Measurements from ENCODE around the gene SRMS.
"Not testable (repeated sequence)": the region's sequence is repeated elsewhere in the genome, so short reads cannot be mapped to it uniquely, and the experiment has no call there.

Gene SRMS

DNA sequence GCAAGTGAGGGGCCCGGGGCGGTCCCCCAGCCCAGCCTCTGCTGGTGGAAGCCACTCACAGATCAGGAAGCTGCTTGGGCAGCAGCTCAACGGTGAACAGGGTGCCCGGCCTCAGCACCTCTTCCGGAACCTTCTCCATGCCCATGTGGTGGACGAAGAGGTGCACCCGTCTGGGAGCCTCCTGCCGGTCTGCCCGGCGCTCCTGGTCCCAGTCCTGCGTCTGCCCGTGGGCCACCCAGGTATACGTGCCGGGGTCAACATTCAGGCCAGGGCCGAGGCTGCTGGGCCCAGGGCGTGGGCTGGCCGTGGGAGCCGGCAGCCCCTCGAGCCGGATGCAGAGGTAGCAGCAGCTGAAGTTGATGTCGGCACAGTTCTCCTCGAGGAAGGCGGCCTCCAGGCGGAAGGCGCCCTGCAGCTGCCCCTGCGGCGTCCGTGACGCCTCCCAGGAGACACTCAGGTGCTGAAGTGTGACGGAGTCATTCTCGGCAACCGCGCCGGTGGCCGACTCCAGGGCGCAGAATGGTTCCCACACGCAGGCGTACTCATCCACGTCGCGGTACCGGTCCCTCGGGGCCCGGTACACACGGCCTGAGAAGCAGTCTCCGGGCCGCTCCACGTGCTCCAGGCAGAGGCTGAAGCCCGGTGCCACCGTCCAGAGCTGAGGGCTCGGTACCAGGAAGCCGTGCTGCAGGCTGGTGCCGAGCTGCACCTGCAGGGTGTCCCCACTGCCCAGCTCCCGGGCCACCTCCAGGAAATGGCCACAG lies 15.1 kb upstream of the SRMS start:
- TF ChIP-seq, protein P1, sequence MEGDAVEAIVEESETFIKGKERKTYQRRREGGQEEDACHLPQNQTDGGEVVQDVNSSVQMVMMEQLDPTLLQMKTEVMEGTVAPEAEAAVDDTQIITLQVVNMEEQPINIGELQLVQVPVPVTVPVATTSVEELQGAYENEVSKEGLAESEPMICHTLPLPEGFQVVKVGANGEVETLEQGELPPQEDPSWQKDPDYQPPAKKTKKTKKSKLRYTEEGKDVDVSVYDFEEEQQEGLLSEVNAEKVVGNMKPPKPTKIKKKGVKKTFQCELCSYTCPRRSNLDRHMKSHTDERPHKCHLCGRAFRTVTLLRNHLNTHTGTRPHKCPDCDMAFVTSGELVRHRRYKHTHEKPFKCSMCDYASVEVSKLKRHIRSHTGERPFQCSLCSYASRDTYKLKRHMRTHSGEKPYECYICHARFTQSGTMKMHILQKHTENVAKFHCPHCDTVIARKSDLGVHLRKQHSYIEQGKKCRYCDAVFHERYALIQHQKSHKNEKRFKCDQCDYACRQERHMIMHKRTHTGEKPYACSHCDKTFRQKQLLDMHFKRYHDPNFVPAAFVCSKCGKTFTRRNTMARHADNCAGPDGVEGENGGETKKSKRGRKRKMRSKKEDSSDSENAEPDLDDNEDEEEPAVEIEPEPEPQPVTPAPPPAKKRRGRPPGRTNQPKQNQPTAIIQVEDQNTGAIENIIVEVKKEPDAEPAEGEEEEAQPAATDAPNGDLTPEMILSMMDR (IDR thresholded peaks at IDR 0.05): no peak
- DNase-seq (ENCODE audit: low spot score): no peak
- no peak overlapping the region for H3K4me3 ChIP-seq
- no peak overlapping the region for H3K27ac ChIP-seq

DNA sequence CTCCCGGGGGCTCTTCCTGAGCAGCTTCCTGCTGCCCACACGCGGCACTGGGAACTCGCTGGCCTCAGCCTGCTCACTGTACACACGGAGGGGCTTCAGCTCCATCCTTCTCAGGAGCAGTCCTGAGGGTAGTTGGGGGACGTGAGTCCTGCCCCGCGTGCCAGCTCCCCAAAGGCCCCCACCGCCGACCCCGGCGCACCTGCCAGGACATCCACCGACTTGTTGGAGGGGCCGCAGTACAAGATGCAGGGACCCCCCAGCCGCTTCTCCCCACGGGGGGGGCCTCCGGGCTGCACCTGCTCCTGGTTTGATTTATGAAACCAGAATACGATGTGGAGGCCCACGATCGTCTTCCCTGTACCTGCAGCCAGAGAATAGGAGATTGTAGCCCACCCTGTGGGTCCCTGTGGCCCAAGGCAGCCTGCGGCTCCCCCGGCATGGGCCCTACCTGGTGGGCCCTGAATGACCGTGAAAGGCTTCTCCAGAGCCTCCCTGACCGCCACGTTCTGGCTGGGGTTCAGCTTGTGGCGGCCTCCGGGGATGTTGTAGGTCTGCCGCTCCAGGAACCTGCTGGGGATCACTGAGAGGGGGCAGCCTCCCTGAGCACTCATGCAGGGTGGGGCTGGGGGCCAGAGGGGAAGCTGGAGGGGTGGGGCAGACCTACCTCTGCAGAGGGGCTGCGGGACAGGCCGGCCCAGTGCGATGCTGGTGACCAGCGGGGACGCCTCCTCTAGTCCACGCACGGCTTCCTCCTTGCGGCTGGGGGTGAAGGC lies 14.3 kb upstream of the SRMS start:
- H3K27ac ChIP-seq: no peak overlapping the region
- no peak overlapping the region for H3K4me3 ChIP-seq
- TF ChIP-seq, protein P1 (IDR thresholded peaks at IDR 0.05): no peak
- no peak for DNase-seq (ENCODE audit: low spot score)

DNA sequence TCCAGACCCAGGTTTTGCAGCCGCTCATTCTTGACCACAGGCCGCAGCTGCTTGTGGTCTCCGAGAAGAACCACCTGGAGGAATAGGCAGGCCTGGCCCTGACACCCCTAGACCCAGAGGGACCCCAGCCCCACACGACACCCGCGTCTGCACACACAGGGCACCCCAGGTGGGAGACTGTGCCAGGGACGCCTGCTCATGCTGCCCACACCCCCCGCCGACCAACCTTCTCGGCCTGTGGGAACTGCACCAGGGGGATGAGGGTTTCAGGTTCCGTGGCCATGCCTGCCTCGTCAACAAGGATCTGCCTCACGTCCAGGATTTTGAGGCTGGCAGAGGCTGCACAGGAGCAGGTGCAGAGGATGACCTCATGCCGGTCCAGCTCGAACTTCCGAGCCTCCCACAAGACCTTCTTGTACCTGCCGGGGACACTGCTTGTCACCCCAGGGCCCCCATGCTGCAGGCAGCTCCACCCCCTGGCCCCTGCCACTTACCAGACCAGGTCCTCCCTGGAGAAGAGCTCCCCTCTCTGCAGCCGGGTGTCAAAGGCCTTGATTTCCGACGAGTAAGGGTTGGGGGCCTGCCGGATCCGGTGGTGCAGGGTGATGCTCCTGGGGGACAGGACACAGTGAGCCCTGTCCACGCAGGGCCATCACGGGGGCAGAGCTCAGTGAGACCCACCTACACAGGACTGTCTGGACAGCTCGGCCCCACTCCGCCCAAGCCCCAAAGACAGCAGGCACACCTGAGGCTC lies 13.5 kb upstream of the SRMS start:
- H3K4me3 ChIP-seq: no peak overlapping the region
- H3K27ac ChIP-seq: no peak overlapping the region
- TF ChIP-seq, protein P1 (IDR thresholded peaks at IDR 0.05): no peak
- DNase-seq (ENCODE audit: low spot score): no peak

DNA sequence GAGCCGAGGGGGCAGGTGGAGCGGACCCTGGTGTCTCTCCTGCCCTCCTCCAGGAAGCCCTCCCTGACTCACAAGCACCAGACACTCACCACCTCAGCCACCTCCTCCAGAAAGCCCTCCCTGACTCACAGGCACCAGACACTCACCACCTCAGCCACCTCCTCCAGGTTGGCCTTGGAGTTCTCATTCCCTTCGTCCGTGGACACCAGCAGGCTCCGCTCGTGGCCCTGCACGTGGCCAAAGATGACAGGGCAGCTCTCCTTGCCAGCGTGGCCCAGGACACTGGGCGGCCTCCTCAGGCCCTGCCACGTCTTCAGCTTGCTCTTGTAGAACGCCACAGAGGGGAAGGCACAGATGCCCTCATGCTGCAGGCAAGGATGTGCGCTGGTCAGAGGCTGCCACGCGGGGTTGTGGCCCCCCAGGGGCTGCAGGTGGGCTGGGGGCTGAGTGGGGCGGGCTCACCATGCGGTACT lies 12.8 kb upstream of the SRMS start:
- H3K27ac ChIP-seq: no peak overlapping the region
- no peak for DNase-seq (ENCODE audit: low spot score)

DNA sequence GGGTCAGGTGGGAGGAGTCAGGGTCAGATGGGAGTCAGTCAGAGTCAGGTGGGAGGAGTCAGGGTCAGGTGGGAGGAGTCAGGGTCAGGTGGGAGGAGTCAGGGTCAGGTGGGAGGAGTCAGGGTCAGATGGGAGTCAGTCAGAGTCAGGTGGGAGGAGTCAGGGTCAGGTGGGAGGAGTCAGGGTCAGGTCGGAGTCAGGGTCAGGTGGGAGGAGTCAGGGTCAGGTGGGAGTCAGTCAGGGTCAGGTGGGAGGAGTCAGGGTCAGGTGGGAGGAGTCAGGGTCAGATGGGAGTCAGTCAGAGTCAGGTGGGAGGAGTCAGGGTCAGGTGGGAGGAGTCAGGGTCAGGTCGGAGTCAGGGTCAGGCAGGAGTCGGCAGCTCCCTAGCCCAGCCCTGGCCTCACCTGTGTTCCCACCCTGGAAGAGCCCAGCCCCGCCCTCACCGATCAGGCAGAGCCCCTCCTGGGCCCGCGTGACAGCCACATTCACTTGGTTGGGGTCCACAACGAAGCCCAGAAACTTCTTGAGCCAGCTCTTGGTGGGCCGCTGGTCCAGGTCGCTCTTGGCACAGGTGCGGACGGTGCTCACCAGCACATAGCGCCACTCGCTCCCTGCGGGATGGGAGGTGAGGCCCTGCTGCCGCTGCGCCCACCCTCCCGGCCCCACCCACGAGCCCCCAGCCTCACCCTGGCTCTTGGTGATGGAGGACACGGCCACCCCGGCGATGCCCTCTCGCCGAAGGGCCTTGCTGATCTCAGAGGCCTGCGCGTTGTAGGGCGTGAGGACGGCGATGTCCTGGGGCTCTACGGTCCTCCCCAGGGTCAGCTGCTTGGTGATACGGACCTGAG lies 12.2 kb upstream of the SRMS start:
- DNase-seq (ENCODE audit: low spot score); H3K4me3 ChIP-seq; H3K27ac ChIP-seq: not testable (repeated sequence)

More for the DNA sequence above, 12.8 kb upstream of the SRMS start:
- TF ChIP-seq, protein P1 (IDR thresholded peaks at IDR 0.05): no peak
- no peak overlapping the region for H3K4me3 ChIP-seq

DNA sequence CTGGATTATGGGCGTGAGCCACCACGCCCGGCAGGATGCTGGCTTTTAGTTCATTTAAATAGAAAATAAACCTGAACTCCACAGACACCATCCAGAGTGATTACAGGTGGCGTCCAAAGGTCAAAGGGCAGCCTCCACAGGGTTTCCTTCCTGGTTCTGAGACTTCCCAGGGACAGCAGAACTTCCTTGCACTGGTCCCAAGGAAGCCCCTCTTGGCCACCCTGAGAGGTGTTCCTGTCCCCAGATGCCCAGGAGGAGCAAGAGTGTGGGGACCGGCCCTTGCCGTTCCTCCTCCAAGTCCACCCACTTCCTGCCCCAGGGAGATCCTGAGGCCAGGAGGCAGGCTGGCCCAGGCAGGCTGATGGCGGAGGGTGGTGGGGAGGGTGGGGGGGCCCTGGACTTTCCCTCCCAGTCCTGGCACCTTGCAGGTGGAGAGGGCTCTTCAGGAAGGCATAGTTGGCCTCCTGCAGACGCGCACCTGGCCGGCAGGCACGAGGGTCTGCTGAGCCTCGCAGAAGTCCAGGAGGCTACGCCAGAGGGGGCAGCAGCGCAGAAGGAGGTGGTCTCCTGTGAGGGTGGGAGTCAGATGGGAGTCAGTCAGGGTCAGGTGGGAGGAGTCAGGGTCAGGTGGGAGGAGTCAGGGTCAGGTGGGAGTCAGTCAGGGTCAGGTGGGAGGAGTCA lies 11.4 kb upstream of the SRMS start:
- TF ChIP-seq, protein P1 (IDR thresholded peaks at IDR 0.05): no peak
- Histone ChIP-seq H3K27ac (no peak overlapping the region), H3K4me3 (no peak overlapping the region)
- no peak for DNase-seq (ENCODE audit: low spot score)
